Neural cell (in vitro differentiated cells): ENCODE results near the gene NHSL2. TPM values are rescaled to one million over a fixed set of nuclear protein-coding genes. Genes with fewer than 3 reads are reported as not detected.

Source experiments
- H2AFZ ChIP-seq: fragments of 200-600, 300-800 bp; sonication (generic), shearing (Covaris generic); 2 replicates; pipeline ENCODE4 v1.6.0; 2014; ENCODE audit warnings: low read depth, mild to moderate bottlenecking, antibody characterized with exemption, low read length, moderate library complexity
- H3F3A ChIP-seq: fragments of 200-600 bp; shearing (Covaris generic); 2 replicates; pipeline ENCODE4 v1.6.1; 2016; ENCODE audit warnings: mild to moderate bottlenecking, moderate library complexity, mixed read lengths, antibody characterized with exemption, low read length; ENCODE audit not compliant: insufficient read depth, poor library complexity, severe bottlenecking
- H3K27ac ChIP-seq: fragments of 200-600, 300-800 bp; sonication (generic), shearing (Covaris generic); 2 replicates; pipeline ENCODE4 v1.5.1; 2014; ENCODE audit warnings: mild to moderate bottlenecking, low read length, moderate library complexity
- H3K27me3 ChIP-seq: fragments of 300-800, 200-600 bp; sonication (generic), shearing (Covaris generic); 2 replicates; pipeline ENCODE4 v1.6.0; 2014; ENCODE audit warnings: mild to moderate bottlenecking, low read depth, low read length, moderate library complexity; ENCODE audit not compliant: insufficient read depth
- H3K36me3 ChIP-seq: fragments of 300-800, 200-600 bp; sonication (generic), shearing (Covaris generic); 2 replicates; pipeline ENCODE4 v1.5.1; 2014; ENCODE audit warnings: mild to moderate bottlenecking, antibody characterized with exemption, low read length, moderate library complexity; ENCODE audit not compliant: insufficient read depth
- H3K4me2 ChIP-seq: fragments of 300-800, 200-600 bp; sonication (generic), shearing (Covaris generic); 2 replicates; pipeline ENCODE4 v1.6.0; 2014; ENCODE audit warnings: mild to moderate bottlenecking, low read length
- H3K4me3 ChIP-seq: fragments of 300-800, 200-600 bp; sonication (generic), shearing (Covaris generic); 2 replicates; pipeline ENCODE4 v1.5.1; 2014; ENCODE audit warnings: mild to moderate bottlenecking, low read length, moderate library complexity
- H3K79me2 ChIP-seq: fragments of 200-600 bp; shearing (Covaris generic); replicated peaks from 2 replicates; pipeline ENCODE4 v1.6.0; 2014; ENCODE audit warnings: mild to moderate bottlenecking, low read length, moderate library complexity; ENCODE audit not compliant: insufficient read depth
- H3K9ac ChIP-seq: fragments of 300-800, 200-600 bp; sonication (generic), shearing (Covaris generic); 2 replicates; pipeline ENCODE4 v1.6.1; 2016; ENCODE audit warnings: mild to moderate bottlenecking, low read length, mixed read lengths
- H3K9me2 ChIP-seq: fragments of 200-600 bp; shearing (Covaris generic); 2 replicates; pipeline ENCODE4 v1.6.1; 2016; ENCODE audit warnings: mild to moderate bottlenecking, low read length, mixed read lengths; ENCODE audit not compliant: insufficient read depth
- H3K9me3 ChIP-seq: fragments of 200-600, 300-800 bp; sonication (generic), shearing (Covaris generic); 2 replicates; pipeline ENCODE4 v1.6.1; 2016; ENCODE audit warnings: mild to moderate bottlenecking, mixed run types, low read length, moderate library complexity, mixed read lengths
- H4K20me1 ChIP-seq: fragments of 200-600 bp; shearing (Covaris generic); 2 replicates; pipeline ENCODE4 v1.6.1; 2016; ENCODE audit warnings: mild to moderate bottlenecking, mixed run types; ENCODE audit not compliant: insufficient read depth
- EP300 ChIP-seq: fragments of 450-650 bp; conservative IDR thresholded peaks from 2 replicates; pipeline ENCODE4 v1.6.1; 2014; ENCODE audit warnings: antibody characterized with exemption, mild to moderate bottlenecking, moderate library complexity; ENCODE audit not compliant: poor library complexity, severe bottlenecking
- EZH2 ChIP-seq: fragments of 200-600, 300-800 bp; shearing (Covaris generic), sonication (generic); IDR thresholded peaks from 2 replicates; pipeline ENCODE4 v1.6.1; 2014; ENCODE audit warnings: antibody characterized with exemption, low read length, borderline replicate concordance, mild to moderate bottlenecking; ENCODE audit not compliant: insufficient read depth, poor library complexity, severe bottlenecking
- MXI1 ChIP-seq: fragments of 450-650 bp; conservative IDR thresholded peaks from 2 replicates; pipeline ENCODE4 v1.6.1; 2014; ENCODE audit warnings: antibody characterized with exemption, mild to moderate bottlenecking; ENCODE audit not compliant: poor library complexity, severe bottlenecking
- POLR2AphosphoS5 ChIP-seq: IDR thresholded peaks from 2 replicates; pipeline ENCODE4 v1.6.1; 2012
- RAD21 ChIP-seq: fragments of 450-650 bp; conservative IDR thresholded peaks from 2 replicates; pipeline ENCODE4 v1.6.1; 2014; ENCODE audit warnings: antibody characterized with exemption, mild to moderate bottlenecking, moderate library complexity
- SMC3 ChIP-seq: fragments of 450-650 bp; conservative IDR thresholded peaks from 2 replicates; pipeline ENCODE4 v1.6.1; 2014; ENCODE audit warnings: antibody characterized with exemption, mild to moderate bottlenecking, moderate library complexity; ENCODE audit not compliant: poor library complexity
- TAF1 ChIP-seq: IDR thresholded peaks from 2 replicates; pipeline ENCODE4 v1.6.1; 2012; ENCODE audit warnings: low read depth
- polyA plus RNA-seq: library from polyadenylated mRNA; depleted of rRNA; stranded (reverse); fragments of >200 nt; gene quantifications from 2 replicates; pipeline ENCODE4 v1.2.3, GENCODE V29; 2014
- TF ChIP-seq, protein P1 (sequence below): IDR thresholded peaks from 2 replicates; pipeline ENCODE4 v1.6.1; 2012; ENCODE audit warnings: borderline replicate concordance
- TF ChIP-seq, protein P2 (sequence below): fragments of 450-650 bp; IDR thresholded peaks from 2 replicates; pipeline ENCODE4 v1.5.1; 2014; ENCODE audit warnings: antibody characterized with exemption, mild to moderate bottlenecking, moderate library complexity; ENCODE audit not compliant: poor library complexity, severe bottlenecking

Gene NHSL2
- polyA plus RNA-seq, 1 donor from 2014 or later, result 0.87 TPM

GRCh38 chrX:72146527-72146926 lies 235.9 kb downstream of the NHSL2 start:
- H2AFZ ChIP-seq, result no peak overlapping the region

DNA sequence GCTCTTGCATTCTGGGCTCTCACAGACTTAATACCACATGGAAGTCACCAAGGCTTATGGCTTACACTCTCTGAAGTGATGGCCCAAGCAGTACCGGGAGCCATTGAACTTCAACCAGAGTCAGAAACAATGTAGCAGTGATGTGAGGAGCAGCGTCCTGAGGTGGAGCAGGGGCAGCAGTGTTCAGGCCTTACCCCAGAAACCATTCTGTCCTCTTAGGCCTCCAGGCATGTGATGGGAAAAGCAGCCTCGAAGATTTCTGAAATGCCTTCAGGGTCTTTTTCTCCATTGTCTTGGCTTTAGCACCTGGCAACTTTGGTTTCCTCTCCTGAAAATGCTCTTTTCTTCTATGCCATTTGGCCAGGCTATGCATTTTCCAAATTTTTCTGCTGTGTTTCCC lies 248.1 kb downstream of the NHSL2 start:
- TF ChIP-seq MXI1 (no peak), EP300 (no peak), TAF1 (no peak), RAD21 (no peak)
- TF ChIP-seq, protein P1, sequence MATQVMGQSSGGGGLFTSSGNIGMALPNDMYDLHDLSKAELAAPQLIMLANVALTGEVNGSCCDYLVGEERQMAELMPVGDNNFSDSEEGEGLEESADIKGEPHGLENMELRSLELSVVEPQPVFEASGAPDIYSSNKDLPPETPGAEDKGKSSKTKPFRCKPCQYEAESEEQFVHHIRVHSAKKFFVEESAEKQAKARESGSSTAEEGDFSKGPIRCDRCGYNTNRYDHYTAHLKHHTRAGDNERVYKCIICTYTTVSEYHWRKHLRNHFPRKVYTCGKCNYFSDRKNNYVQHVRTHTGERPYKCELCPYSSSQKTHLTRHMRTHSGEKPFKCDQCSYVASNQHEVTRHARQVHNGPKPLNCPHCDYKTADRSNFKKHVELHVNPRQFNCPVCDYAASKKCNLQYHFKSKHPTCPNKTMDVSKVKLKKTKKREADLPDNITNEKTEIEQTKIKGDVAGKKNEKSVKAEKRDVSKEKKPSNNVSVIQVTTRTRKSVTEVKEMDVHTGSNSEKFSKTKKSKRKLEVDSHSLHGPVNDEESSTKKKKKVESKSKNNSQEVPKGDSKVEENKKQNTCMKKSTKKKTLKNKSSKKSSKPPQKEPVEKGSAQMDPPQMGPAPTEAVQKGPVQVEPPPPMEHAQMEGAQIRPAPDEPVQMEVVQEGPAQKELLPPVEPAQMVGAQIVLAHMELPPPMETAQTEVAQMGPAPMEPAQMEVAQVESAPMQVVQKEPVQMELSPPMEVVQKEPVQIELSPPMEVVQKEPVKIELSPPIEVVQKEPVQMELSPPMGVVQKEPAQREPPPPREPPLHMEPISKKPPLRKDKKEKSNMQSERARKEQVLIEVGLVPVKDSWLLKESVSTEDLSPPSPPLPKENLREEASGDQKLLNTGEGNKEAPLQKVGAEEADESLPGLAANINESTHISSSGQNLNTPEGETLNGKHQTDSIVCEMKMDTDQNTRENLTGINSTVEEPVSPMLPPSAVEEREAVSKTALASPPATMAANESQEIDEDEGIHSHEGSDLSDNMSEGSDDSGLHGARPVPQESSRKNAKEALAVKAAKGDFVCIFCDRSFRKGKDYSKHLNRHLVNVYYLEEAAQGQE, result no peak
- H3K79me2 ChIP-seq, result no peaks in the 10 kb centered on the region
- H3K9ac ChIP-seq, result no peak overlapping the region
- no peaks in the 10 kb centered on the region for H3K36me3 ChIP-seq
- no peaks in the 10 kb centered on the region for H3F3A ChIP-seq
- no peak overlapping the region for H3K4me2 ChIP-seq
- H3K27ac ChIP-seq, result no peak overlapping the region
- no peaks in the 10 kb centered on the region for H4K20me1 ChIP-seq
- no peak overlapping the region for H2AFZ ChIP-seq
- no peaks in the 10 kb centered on the region for H3K9me2 ChIP-seq
- H3K4me3 ChIP-seq, result no peak overlapping the region
- H3K9me3 ChIP-seq, result no peaks in the 10 kb centered on the region
- no peaks in the 10 kb centered on the region for H3K27me3 ChIP-seq

More at GRCh38 chrX:72146527-72146926, 235.9 kb downstream of the NHSL2 start:
- Histone ChIP-seq H4K20me1 (no peaks in the 10 kb centered on the region), H3K27ac (no peak overlapping the region), H3K27me3 (no peaks in the 10 kb centered on the region), H3K36me3 (no peaks in the 10 kb centered on the region), H3K4me2 (no peak overlapping the region), H3K9me3 (no peaks in the 10 kb centered on the region), H3K79me2 (no peaks in the 10 kb centered on the region), H3K4me3 (no peak overlapping the region), H3K9ac (no peak overlapping the region), H3F3A (no peaks in the 10 kb centered on the region), H3K9me2 (no peaks in the 10 kb centered on the region)
- TF ChIP-seq, protein P2, sequence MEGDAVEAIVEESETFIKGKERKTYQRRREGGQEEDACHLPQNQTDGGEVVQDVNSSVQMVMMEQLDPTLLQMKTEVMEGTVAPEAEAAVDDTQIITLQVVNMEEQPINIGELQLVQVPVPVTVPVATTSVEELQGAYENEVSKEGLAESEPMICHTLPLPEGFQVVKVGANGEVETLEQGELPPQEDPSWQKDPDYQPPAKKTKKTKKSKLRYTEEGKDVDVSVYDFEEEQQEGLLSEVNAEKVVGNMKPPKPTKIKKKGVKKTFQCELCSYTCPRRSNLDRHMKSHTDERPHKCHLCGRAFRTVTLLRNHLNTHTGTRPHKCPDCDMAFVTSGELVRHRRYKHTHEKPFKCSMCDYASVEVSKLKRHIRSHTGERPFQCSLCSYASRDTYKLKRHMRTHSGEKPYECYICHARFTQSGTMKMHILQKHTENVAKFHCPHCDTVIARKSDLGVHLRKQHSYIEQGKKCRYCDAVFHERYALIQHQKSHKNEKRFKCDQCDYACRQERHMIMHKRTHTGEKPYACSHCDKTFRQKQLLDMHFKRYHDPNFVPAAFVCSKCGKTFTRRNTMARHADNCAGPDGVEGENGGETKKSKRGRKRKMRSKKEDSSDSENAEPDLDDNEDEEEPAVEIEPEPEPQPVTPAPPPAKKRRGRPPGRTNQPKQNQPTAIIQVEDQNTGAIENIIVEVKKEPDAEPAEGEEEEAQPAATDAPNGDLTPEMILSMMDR, result no peak
- TF ChIP-seq MXI1, result no peak
- TF ChIP-seq RAD21, result no peak
- TF ChIP-seq TAF1, result no peak
- TF ChIP-seq POLR2AphosphoS5, result no peak
- TF ChIP-seq EP300, result no peak
- TF ChIP-seq SMC3, result no peak
- TF ChIP-seq EZH2, result no peak
- TF ChIP-seq, protein P1, result no peak
